HL-60 (cell line): ENCODE measurements around the gene MAP3K10.

Source experiments
- CTCF ChIP-seq: IDR thresholded peaks from one replicate; pipeline ENCODE4 v1.5.1; 2011; ENCODE audit warnings: low read length, control low read depth, inconsistent platforms; ENCODE audit not compliant: insufficient read depth
- POLR2AphosphoS5 ChIP-seq: IDR thresholded peaks from 2 replicates; pipeline ENCODE4 v1.6.1; 2012; ENCODE audit warnings: low read depth

- TF ChIP-seq CTCF (no peak), POLR2AphosphoS5 (no peak)
Observed at GRCh38 chr19:40217934-40218890, 27.0 kb downstream of the MAP3K10 start, which contains the start of gene TTC9B.
